Ammon's horn (tissue), 1 donor: ENCODE measurements around the gene LSM7.

ENCODE experiments used
- DNase-seq: peaks from one replicate; pipeline ENCODE4 v3.0.0-alpha.2; 2016; ENCODE audit warnings: low spot score

Gene LSM7

DNA sequence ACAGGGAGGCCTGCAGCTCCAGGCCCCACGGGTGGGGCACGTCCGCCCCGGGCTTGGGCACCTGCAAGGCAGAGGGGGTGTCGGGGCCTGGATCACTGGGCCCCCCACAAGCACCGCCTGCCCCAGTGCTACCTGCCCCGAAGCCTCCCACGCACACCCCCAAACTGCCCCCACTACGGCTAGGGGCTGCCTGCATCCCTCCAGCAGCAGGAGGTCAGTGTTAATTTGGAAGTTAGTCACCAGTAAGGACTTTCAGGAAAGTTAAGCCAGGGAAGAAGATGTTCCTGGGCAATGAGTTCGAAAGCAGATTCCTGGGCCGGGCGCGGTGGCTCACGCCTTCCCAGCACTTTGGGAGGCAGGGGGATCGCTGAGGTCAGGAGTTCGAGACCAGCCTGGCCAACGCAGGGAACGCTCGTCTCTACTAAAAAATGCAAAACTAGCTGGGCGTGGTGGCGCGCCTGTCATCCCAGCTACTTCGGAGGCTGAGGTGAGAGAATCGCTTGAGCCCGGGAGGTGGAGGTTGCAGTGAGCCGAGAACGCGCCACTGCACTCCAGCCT lies 51.9 kb downstream of the LSM7 start:
- no peak for DNase-seq

DNA sequence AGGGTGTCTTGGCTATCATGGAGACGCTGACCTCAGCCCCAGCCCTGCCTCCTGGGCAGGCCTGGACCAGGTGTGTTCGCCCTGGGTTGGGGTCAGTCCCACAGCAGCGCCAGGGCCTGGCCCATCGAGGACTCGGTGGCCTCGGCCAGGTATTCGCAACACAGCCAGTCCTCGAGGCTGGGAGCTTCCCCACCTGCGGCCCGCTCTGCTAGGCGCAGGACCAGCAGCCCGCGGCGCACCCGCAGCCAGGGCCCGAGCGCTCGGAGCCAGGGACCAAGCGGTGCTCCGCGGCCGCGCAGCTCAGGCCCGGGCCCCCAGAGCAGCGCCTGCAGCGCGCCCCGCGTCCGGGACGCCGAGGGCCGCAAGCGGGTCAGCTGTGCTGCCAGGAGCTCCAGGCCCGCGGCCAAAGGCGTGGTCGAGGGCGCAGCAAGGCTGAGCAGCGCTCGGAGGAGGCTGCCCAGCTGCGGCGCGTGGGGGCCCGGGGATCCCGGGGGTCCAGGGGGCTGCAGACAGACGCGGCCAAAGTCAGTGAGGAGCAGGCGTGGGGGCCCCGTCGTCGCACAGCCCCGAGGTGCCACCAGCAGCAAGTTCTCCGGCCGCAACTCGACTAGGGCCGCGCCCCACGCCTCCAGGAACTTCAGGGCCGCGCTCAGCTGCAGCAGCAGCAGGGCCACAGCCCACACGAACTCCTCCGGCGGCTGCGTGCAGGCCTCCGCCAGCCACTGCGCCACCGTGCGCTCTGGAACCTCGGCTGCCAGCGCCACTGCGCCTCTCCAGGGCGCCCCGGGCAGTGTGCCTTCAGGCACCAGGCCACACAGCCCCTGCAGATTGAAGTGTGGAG lies 52.6 kb downstream of the LSM7 start:
- DNase-seq, result no peak

DNA sequence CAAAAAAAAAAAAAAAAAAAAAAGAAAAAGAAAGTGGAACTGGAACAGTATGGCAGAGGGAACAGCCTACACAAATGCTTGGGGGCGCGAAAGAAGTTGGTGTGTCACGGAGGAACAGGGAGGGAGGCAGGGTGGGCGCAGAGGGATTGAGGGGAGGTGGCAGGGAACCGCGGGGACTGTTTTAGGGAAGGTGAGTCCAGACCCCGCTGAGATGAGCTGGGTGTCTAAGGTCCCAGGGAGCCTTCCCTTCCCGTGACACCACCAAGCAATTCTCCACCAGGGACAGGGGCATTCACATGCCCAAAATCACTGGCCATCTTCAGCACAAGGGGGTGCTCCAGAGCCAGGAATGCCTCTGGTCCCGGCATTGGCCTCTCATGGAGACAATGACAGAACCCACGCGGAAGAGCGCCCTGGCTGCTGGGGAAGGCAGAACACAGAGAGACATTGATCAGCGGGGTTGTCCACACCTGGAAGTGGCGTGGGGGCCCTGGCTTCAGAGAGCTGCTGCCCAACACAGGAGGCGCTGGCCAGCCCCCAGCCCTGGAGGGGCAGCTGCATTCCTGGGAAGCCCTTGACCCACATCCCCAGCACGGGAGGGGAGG lies 53.4 kb downstream of the LSM7 start:
- peak; percentile 83 for DNase-seq

DNA sequence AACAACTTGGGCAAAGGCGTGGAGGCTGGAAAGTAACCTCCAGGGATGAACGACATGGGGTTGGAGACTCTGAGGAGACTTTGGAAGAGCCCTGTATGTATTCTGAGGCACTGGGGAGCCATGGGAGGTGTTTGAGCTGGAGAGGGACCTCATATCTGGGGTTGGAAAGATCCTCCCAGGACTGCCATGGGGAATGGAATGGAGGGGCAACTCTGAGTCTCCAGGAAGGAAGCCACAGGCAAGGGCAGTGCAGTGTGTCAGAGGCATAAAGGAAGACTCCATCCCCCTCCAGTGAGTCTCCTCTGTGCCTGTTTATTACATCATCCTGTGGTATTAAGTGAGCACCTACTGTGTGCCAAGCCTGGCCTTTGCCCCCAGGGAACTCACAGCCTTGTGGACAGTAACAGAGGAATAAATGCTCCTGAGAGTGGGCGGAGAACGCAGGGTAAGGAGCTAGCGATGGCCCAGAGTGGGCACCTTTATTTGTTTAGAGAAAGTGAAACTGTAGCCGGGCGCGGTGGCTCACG lies 54.1 kb downstream of the LSM7 start:
- no peak for DNase-seq

GRCh38 chr19:2273356-2274184 lies 54.8 kb downstream of the LSM7 start:
- DNase-seq, result no peak
